Stimulated activated CD8-positive, alpha-beta memory T cell treated with anti-CD3 and anti-CD28 coated beads, Interleukin-7, amount 100 ng/mL, for 24 hours (primary cell): ENCODE data around the gene SCMH1.

Source experiments
- DNase-seq: peaks from one replicate; pipeline ENCODE4 v3.0.0-alpha.2; 2020; ENCODE audit warnings: low read depth

The SCMH1 gene

GRCh38 chr1:41097105-41097504, 145.0 kb downstream of the SCMH1 start:
- DNase-seq = no peak

GRCh38 chr1:41093826-41094225, 148.3 kb downstream of the SCMH1 start:
- DNase-seq = no peak

- no peak for DNase-seq
Measured at GRCh38 chr1:41086921-41087320, 155.2 kb downstream of the SCMH1 start.

GRCh38 chr1:41078616-41079015, 163.5 kb downstream of the SCMH1 start:
- no peak for DNase-seq

GRCh38 chr1:41078193-41078592, 163.9 kb downstream of the SCMH1 start:
- DNase-seq = no peak

- no peak for DNase-seq
Measured at GRCh38 chr1:41073971-41074370, 168.1 kb downstream of the SCMH1 start.

GRCh38 chr1:41072051-41072450, 170.1 kb downstream of the SCMH1 start:
- DNase-seq = no peak

- no peak for DNase-seq
Measured at GRCh38 chr1:41056907-41057306, 185.2 kb downstream of the SCMH1 start.

GRCh38 chr1:41053316-41053715, 188.8 kb downstream of the SCMH1 start:
- no peak for DNase-seq

GRCh38 chr1:41051022-41051421, 191.1 kb downstream of the SCMH1 start:
- no peak for DNase-seq

GRCh38 chr1:41048540-41048939, 193.6 kb downstream of the SCMH1 start:
- no peak for DNase-seq

GRCh38 chr1:41046347-41046775, 195.7 kb downstream of the SCMH1 start:
- no peak for DNase-seq

- DNase-seq = no peak
Measured at GRCh38 chr1:41045740-41046139, 196.4 kb downstream of the SCMH1 start.

- DNase-seq = no peak
Measured at GRCh38 chr1:41044187-41044586, 197.9 kb downstream of the SCMH1 start.

- DNase-seq = no peak
Measured at GRCh38 chr1:41041614-41042270, 200.4 kb downstream of the SCMH1 start.

GRCh38 chr1:41038110-41038509, 204.0 kb downstream of the SCMH1 start:
- no peak for DNase-seq

- DNase-seq = no peak
Measured at GRCh38 chr1:41037116-41037903, 204.8 kb downstream of the SCMH1 start.

- DNase-seq = no peak
Measured at GRCh38 chr1:41033272-41033671, 208.8 kb downstream of the SCMH1 start.

- no peak for DNase-seq
Measured at GRCh38 chr1:41032147-41032546, 210.0 kb downstream of the SCMH1 start.

GRCh38 chr1:41030872-41031616, 211.1 kb downstream of the SCMH1 start:
- DNase-seq = no peak

- no peak for DNase-seq
Measured at GRCh38 chr1:41028034-41028642, 214.0 kb downstream of the SCMH1 start.
